ENCODE measurements around the gene SRC.

DNA sequence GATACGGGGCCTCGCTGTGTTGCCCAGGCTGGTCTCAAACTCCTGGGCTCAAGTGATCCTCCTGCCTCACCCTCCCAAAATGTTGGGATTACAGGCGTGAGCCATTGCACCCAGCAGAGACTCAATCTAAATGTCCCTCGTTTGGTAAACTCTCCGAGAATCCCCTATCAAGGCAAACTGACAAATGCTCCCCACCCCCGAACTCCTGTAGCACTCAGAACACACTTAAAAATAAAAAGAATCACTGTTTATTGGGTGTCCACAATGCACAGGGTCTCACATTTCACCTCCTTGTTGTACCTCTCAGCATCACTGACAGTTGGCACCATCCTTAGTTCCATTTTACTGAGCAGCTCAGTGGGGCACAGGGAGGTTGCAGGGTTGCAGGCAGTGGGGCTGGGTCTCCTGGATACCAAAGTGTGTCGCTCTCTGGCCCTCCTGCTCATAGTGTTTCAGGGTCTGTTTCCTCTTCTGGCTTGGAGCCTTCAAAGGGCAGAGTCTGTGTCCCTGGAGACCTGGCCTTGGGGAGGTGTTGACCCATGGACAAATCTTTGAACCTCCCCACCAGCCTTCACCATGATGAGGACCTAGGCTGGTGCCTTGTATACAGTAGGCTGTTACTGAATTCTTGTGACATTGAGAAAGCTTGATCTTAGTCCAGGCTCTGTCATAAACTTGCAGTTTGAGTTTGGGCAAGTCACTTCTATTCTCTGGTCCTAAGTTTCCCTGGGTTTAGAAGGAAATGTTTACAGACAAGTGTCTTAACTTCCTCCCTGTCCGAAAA, 8.5 kb upstream of the SRC start:
- TF ChIP-seq POLR2A (IDR thresholded peaks at IDR 0.05) = no peak
- TF ChIP-seq, protein P1, sequence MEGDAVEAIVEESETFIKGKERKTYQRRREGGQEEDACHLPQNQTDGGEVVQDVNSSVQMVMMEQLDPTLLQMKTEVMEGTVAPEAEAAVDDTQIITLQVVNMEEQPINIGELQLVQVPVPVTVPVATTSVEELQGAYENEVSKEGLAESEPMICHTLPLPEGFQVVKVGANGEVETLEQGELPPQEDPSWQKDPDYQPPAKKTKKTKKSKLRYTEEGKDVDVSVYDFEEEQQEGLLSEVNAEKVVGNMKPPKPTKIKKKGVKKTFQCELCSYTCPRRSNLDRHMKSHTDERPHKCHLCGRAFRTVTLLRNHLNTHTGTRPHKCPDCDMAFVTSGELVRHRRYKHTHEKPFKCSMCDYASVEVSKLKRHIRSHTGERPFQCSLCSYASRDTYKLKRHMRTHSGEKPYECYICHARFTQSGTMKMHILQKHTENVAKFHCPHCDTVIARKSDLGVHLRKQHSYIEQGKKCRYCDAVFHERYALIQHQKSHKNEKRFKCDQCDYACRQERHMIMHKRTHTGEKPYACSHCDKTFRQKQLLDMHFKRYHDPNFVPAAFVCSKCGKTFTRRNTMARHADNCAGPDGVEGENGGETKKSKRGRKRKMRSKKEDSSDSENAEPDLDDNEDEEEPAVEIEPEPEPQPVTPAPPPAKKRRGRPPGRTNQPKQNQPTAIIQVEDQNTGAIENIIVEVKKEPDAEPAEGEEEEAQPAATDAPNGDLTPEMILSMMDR (IDR thresholded peaks at IDR 0.05) = no peak
